IMR-90 (cell line): ENCODE measurements around the gene PITPNM1. TPM values are rescaled to one million over a fixed set of nuclear protein-coding genes. Genes with fewer than 3 reads are reported as not detected.
A peak's percentile ranks its signal among the peaks of the same experiment; 100 is the strongest.

ENCODE experiments used
- ATAC-seq: fragments of 200-7000 bp; cut with Tn5 transposase; 2 replicates; pipeline ENCODE4 v1.9.1; 2020; ENCODE audit warnings: low read depth, mild to moderate bottlenecking, moderate library complexity
- BruUV-seq: library from RNA; stranded (reverse); fragments of 400-500 nt; replicated peaks from 2 replicates; lab custom pipeline; 2021; lab: Mats Ljungman, UMichigan
- CTCF ChIA-PET: fragments of 300-600 bp; formaldehyde crosslinking; extraction: SDS; loops from one replicate; lab custom pipeline; 2021; ENCODE audit warnings: antibody characterized with exemption; lab: Yijun Ruan, JAX
- POLR2A ChIA-PET: fragments of 300-600 bp; sonication (Branson Sonifier 250); formaldehyde crosslinking; loops from one replicate; lab custom pipeline; 2022; ENCODE audit warnings: antibody characterized with exemption; ENCODE audit not compliant: unreplicated experiment; lab: Charles Lee
- DNase-seq: peaks from one replicate; pipeline ENCODE4 v3.0.0; 2013
- H2AFZ ChIP-seq: replicated peaks from 2 replicates; pipeline ENCODE3; 2013; ENCODE audit warnings: low read length, mild to moderate bottlenecking; ENCODE audit not compliant: poor library complexity
- H2AK5ac ChIP-seq: 2 replicates; pipeline ENCODE4 v1.6.1; 2013; ENCODE audit warnings: low read depth, low read length, inconsistent platforms
- H2AK9ac ChIP-seq: replicated peaks from 2 replicates; pipeline ENCODE3; 2013; ENCODE audit warnings: mild to moderate bottlenecking, low read depth, low read length, moderate library complexity; ENCODE audit not compliant: poor library complexity
- H2BK120ac ChIP-seq: 2 replicates; pipeline ENCODE4 v1.6.1; 2013; ENCODE audit warnings: low read depth, low read length, inconsistent platforms
- H2BK15ac ChIP-seq: 3 replicates; pipeline ENCODE4 v1.6.1; 2013; ENCODE audit warnings: low read depth, low read length, inconsistent platforms
- H2BK20ac ChIP-seq: 2 replicates; pipeline ENCODE4 v1.6.1; 2013; ENCODE audit warnings: low read depth, mild to moderate bottlenecking, inconsistent platforms, low read length, moderate library complexity
- H2BK5ac ChIP-seq: 2 replicates; pipeline ENCODE4 v1.6.1; 2013; ENCODE audit warnings: mild to moderate bottlenecking, low read depth, low read length, inconsistent platforms; ENCODE audit not compliant: poor library complexity, severe bottlenecking
- H3K14ac ChIP-seq: replicated peaks from 2 replicates; pipeline ENCODE4 v1.6.1; 2013; ENCODE audit warnings: low read depth, low read length, inconsistent platforms
- H3K18ac ChIP-seq: 2 replicates; pipeline ENCODE4 v1.6.1; 2013; ENCODE audit warnings: low read depth, low read length, control low read depth
- H3K23ac ChIP-seq: 2 replicates; pipeline ENCODE4 v1.6.1; 2013; ENCODE audit warnings: low read depth, low read length, inconsistent platforms
- H3K27ac ChIP-seq: 2 replicates; pipeline ENCODE4 v1.5.1; 2013; ENCODE audit warnings: mild to moderate bottlenecking, control low read depth, low read length; ENCODE audit not compliant: insufficient read depth
- H3K27me3 ChIP-seq: 2 replicates; pipeline ENCODE4 v1.6.1; 2013; ENCODE audit warnings: low read length; ENCODE audit not compliant: control insufficient read depth, insufficient read depth
- H3K36me3 ChIP-seq: 2 replicates; pipeline ENCODE4 v1.6.1; 2013; ENCODE audit warnings: low read length, mixed read lengths; ENCODE audit not compliant: control insufficient read depth, insufficient read depth
- H3K4ac ChIP-seq: 2 replicates; pipeline ENCODE4 v1.6.1; 2013; ENCODE audit warnings: low read depth, low read length, inconsistent platforms
- H3K4me1 ChIP-seq: 2 replicates; pipeline ENCODE4 v1.6.1; 2013; ENCODE audit warnings: low read length, mixed read lengths; ENCODE audit not compliant: control insufficient read depth, insufficient read depth
- H3K4me2 ChIP-seq: 2 replicates; pipeline ENCODE4 v1.6.1; 2013; ENCODE audit warnings: low read depth, mild to moderate bottlenecking, control low read depth, low read length, moderate library complexity
- H3K4me3 ChIP-seq: 2 replicates; pipeline ENCODE4 v1.5.1; 2013; ENCODE audit warnings: low read depth, mild to moderate bottlenecking, control low read depth, low read length, moderate library complexity; ENCODE audit not compliant: insufficient read depth
- H3K56ac ChIP-seq: 2 replicates; pipeline ENCODE4 v1.6.1; 2013; ENCODE audit warnings: low read length, inconsistent platforms; ENCODE audit not compliant: insufficient read depth; ENCODE audit errors: extremely low read depth
- H3K79me1 ChIP-seq, 2 experiments: 2 replicates each; pipeline ENCODE4 v1.6.1; 2013; ENCODE audit warnings: low read length in 2 of 2, inconsistent platforms in 1 of 2, low read depth in 1 of 2
- H3K9ac ChIP-seq: 2 replicates; pipeline ENCODE4 v1.6.1; 2013; ENCODE audit warnings: low read depth, low read length, control low read depth
- H3K9me1 ChIP-seq: 2 replicates; pipeline ENCODE4 v1.6.1; 2013; ENCODE audit warnings: low read length, inconsistent platforms; ENCODE audit not compliant: insufficient read depth
- H3K9me3 ChIP-seq: 2 replicates; pipeline ENCODE4 v1.6.1; 2013; ENCODE audit warnings: low read length; ENCODE audit not compliant: control insufficient read depth, insufficient read depth
- H4K20me1 ChIP-seq: 2 replicates; pipeline ENCODE4 v1.6.1; 2013; ENCODE audit warnings: low read length, inconsistent platforms; ENCODE audit not compliant: insufficient read depth
- H4K5ac ChIP-seq: 2 replicates; pipeline ENCODE4 v1.6.1; 2013; ENCODE audit warnings: mild to moderate bottlenecking, low read depth, low read length, control low read depth
- H4K8ac ChIP-seq, 2 experiments: 2 replicates each; pipeline ENCODE4 v1.6.1; 2013; ENCODE audit warnings: low read depth in 2 of 2, low read length in 2 of 2, control low read depth in 1 of 2, inconsistent platforms in 1 of 2
- H4K91ac ChIP-seq: 2 replicates; pipeline ENCODE4 v1.6.1; 2013; ENCODE audit warnings: low read depth, low read length, inconsistent platforms; ENCODE audit not compliant: insufficient read depth
- CEBPB ChIP-seq: IDR thresholded peaks from 2 replicates; pipeline ENCODE4 v1.6.1; 2012; ENCODE audit warnings: low read depth, low read length, improper control_type of control experiment
- CHD1 ChIP-seq: IDR thresholded peaks from 2 replicates; pipeline ENCODE4 v1.6.1; 2012; ENCODE audit warnings: low read depth, low read length, improper control_type of control experiment
- MAZ ChIP-seq: IDR thresholded peaks from 2 replicates; pipeline ENCODE4 v1.6.1; 2012; ENCODE audit warnings: low read depth, mild to moderate bottlenecking, low read length, improper control_type of control experiment, moderate library complexity, borderline replicate concordance
- NFE2L2 ChIP-seq: fragments of 150-350 bp; IDR thresholded peaks from 2 replicates; pipeline ENCODE4 v1.6.1; 2016; ENCODE audit warnings: low read depth, mild to moderate bottlenecking, low read length
- POLR2A ChIP-seq: IDR thresholded peaks from 2 replicates; pipeline ENCODE4 v1.6.1; 2012; ENCODE audit warnings: mild to moderate bottlenecking, low read depth, low read length
- RCOR1 ChIP-seq: IDR thresholded peaks from 2 replicates; pipeline ENCODE4 v1.6.1; 2012; ENCODE audit warnings: mild to moderate bottlenecking, low read length, improper control_type of control experiment; ENCODE audit not compliant: insufficient replicate concordance
- RFX5 ChIP-seq: IDR thresholded peaks from 2 replicates; pipeline ENCODE4 v1.8.0; 2012; ENCODE audit warnings: low read depth, mild to moderate bottlenecking, low read length, moderate library complexity
- SMC3 ChIP-seq: fragments of 150-350 bp; IDR thresholded peaks from 2 replicates; pipeline ENCODE4 v1.6.1; 2016; ENCODE audit warnings: low read depth, mild to moderate bottlenecking, antibody characterized with exemption, low read length, moderate library complexity
- WGBS, 2 experiments: methylation state at CpG; one replicate each; pipeline versions ENCODE4 v1.1.5 to v1.1.7; 2013; ENCODE audit warnings: missing lambda C conversion rate in 2 of 2; ENCODE audit not compliant: insufficient read length in 1 of 2; ENCODE audit errors: extremely low coverage in 2 of 2; 5-methylcytosine and 5-hydroxymethylcytosine counted together
- dilution Hi-C: fragments of 300-500 bp; cut with HindIII; formaldehyde crosslinking; loops from one replicate; pipeline ENCODE4 v1.14.3; 2018; ENCODE audit warnings: low sequenced_read_pairs; ENCODE audit not compliant: unreplicated experiment
- in situ Hi-C: fragments of 300-500 bp; cut with MboI; formaldehyde crosslinking; loops from 3 replicates; pipeline ENCODE4 v1.14.3; 2019; ENCODE audit warnings: low sequenced_read_pairs, inconsistent platforms, mixed read lengths
- intact Hi-C: fragments of 100-400 bp; cut with micrococcal nuclease; formaldehyde crosslinking; loops from 2 replicates; pipeline ENCODE4 v1.10.0; 2022
- polyA plus RNA-seq, 3 experiments: library from polyadenylated mRNA; depleted of rRNA; stranded (reverse); fragments of >200 nt; gene quantifications; 2 replicates each; pipeline ENCODE4 v1.2.3, GENCODE V29; 2012; ENCODE audit warnings: low replicate concordance in 1 of 3
- total RNA-seq: library from RNA; depleted of rRNA; stranded (reverse); fragments of >200 nt; gene quantifications from 2 replicates; pipeline ENCODE4 v1.2.3, GENCODE V29; 2012
- TF ChIP-seq, protein P1 (sequence below): fragments of 150-350 bp; IDR thresholded peaks from 2 replicates; pipeline ENCODE4 v1.6.1; 2017; ENCODE audit warnings: mild to moderate bottlenecking, antibody characterized with exemption, low read length, low read depth
- TF ChIP-seq, protein P2 (sequence below): fragments of 150-350 bp; IDR thresholded peaks from 2 replicates; pipeline ENCODE4 v1.6.1; 2016; ENCODE audit warnings: low read depth, mild to moderate bottlenecking, low read length, moderate library complexity, borderline replicate concordance

Gene PITPNM1
- total and polyA plus RNA-seq, 2 of the 4 experiments (the other 2 are of a cell fraction), result 5.0 to 15.4 TPM

DNA sequence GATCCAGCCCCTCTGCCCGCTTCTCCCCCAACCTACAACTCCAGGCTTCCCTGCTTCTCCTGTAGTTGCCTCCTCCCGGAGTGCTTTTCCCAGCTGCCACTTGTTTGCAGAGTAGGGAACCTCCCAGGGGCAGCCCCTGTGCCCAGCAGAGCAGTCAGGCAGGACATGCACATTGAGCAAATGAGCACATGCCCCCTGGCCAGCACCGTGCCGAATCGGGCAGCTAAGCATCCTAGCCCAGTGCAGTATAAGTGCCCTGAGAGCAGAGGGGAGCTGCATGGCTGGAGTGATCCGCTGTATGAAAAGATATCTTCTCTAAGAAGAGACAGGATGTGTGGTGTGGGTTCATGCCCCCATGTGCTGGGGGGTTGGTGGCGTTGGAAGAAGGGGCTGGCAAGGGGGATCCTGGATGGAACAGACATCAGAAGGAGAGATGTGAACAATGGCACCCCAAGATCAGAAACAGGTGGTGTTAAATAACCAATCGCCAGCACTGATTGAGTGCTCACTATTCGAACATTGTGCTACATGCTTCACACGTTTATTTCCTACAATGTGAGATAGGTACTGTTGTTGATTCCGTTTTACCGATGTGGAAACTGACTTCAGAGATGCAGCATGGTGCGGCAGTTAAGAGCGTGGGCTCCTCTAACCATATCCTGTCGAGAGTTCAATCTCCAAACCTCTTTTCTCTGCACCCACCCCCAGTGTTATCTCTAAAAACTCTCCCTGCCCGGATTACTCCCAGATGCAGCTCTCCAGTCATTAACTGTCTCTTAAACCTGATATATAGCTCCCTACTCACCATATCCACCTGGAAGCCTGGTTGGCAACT, 21.1 kb downstream of the PITPNM1 start:
- TF ChIP-seq, protein P1, sequence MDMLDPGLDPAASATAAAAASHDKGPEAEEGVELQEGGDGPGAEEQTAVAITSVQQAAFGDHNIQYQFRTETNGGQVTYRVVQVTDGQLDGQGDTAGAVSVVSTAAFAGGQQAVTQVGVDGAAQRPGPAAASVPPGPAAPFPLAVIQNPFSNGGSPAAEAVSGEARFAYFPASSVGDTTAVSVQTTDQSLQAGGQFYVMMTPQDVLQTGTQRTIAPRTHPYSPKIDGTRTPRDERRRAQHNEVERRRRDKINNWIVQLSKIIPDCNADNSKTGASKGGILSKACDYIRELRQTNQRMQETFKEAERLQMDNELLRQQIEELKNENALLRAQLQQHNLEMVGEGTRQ, result no peak
- no peak for TF ChIP-seq NFE2L2
- TF ChIP-seq RFX5, result no peak
- TF ChIP-seq CHD1, result no peak
- TF ChIP-seq POLR2A, result no peak
- no peak for TF ChIP-seq RCOR1
- TF ChIP-seq, protein P2, sequence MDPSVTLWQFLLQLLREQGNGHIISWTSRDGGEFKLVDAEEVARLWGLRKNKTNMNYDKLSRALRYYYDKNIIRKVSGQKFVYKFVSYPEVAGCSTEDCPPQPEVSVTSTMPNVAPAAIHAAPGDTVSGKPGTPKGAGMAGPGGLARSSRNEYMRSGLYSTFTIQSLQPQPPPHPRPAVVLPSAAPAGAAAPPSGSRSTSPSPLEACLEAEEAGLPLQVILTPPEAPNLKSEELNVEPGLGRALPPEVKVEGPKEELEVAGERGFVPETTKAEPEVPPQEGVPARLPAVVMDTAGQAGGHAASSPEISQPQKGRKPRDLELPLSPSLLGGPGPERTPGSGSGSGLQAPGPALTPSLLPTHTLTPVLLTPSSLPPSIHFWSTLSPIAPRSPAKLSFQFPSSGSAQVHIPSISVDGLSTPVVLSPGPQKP, result no peak
- no peak for TF ChIP-seq SMC3
- TF ChIP-seq MAZ, result no peak
- TF ChIP-seq CEBPB, result no peak
- Histone ChIP-seq H3K18ac (no peak overlapping the region), H3K27me3 (no peaks in the 10 kb centered on the region), H3K4ac (no peak overlapping the region), H2BK120ac (no peak overlapping the region), H3K79me1 (peaks cover 14 to 38% of the 10 kb centered on the region in 2 experiments), H2BK15ac (no peak overlapping the region), H3K4me3 (no peak overlapping the region), H2AK9ac (peak overlapping the region; percentile 85), H4K91ac (no peak overlapping the region), H4K8ac (no peak overlapping the region; a peak in 1 of 4 replicates), H3K27ac (no peak overlapping the region), H2AK5ac (peak overlapping the region; percentile 27; the same call in 1 of the 2 replicates), H3K4me2 (peak overlapping the region; percentile 55; the same call in 1 of the 2 replicates), H3K9me1 (peaks cover 15% of the 10 kb centered on the region), H3K14ac (no peak overlapping the region), H3K36me3 (peaks cover 8% of the 10 kb centered on the region), H4K5ac (no peak overlapping the region), H3K4me1 (peaks cover 3% of the 10 kb centered on the region; the same call in 1 of the 2 replicates), H4K20me1 (no peaks in the 10 kb centered on the region; the same call in 1 of the 2 replicates), H2AFZ (peak overlapping the region; percentile 69), H3K9me3 (no peaks in the 10 kb centered on the region), H3K9ac (no peak overlapping the region), H2BK5ac (no peak overlapping the region), H2BK20ac (no peak overlapping the region), H3K56ac (no peak overlapping the region; the same call in 1 of the 2 replicates), H3K23ac (no peak overlapping the region)
- BruUV-seq, result no TSS peak
- DNase-seq (no peak), ATAC-seq (no peak)
- WGBS, 2 experiments, result 100% methylated on average over 5 of the region's 16 CpGs; no CpG with 5 or more reads in 1 of the 2 experiments
- POLR2A ChIA-PET, result interaction anchor here (0.6 kb wide), 1 partner anchor 461 kb away, joined by 3 read pairs; the partner anchor contains the start of gene SYT12
- intact Hi-C loops, result loop anchor here (5.0 kb wide), 1 partner anchor 62 kb away; no protein-coding TSS in a partner anchor
- CTCF ChIA-PET, result interaction anchor here (0.7 kb wide), 1 partner anchor 985 kb away, joined by 3 read pairs; no protein-coding TSS in a partner anchor
- dilution Hi-C loops, result no loop called here
- in situ Hi-C loops, result no loop called here
